ENCODE measurements around the gene PPP4R1. TPM values are rescaled to one million over a fixed set of nuclear protein-coding genes. Genes with fewer than 3 reads are reported as not detected.

Gene PPP4R1
- total RNA-seq, 1 donor from 2014 or later: 164 TPM

DNA sequence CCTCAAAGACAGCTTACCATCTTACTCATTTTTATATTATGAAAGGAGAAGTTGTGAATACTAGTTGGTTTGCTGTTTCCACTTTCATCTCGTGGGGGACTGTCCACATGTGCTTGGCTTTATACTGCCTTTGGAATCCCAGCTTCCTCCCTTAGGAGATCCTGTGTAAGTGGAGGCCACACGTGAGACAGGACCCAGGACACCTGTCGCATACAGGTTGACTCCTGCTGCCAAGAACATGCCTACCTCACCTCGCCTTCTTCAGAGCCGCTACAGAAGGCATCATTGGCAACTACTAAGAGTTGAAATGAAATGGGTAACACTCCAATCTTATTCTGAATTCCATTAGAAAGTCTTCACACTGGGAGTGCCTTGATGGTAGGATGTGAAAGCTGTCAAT, 69.3 kb downstream of the PPP4R1 start:
- no peak for ATAC-seq

DNA sequence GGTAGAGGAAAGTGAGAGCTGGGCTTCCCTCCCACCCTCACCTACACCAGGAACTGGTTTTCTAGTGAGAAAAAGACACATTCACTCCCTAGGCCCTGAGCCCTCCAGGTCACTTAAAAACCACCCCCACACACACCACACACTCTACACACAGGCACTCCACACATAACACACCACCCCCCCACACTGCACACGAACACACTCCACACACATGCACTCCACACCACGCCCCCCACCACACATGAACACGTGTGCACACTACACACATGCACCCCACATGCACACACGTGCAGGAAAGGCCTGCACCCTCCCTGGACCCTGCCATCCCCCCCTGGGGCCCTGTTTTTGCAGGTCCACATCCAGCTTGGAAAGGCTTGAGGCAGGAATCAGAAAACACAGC, 71.4 kb downstream of the PPP4R1 start:
- ATAC-seq: peak; percentile 44

DNA sequence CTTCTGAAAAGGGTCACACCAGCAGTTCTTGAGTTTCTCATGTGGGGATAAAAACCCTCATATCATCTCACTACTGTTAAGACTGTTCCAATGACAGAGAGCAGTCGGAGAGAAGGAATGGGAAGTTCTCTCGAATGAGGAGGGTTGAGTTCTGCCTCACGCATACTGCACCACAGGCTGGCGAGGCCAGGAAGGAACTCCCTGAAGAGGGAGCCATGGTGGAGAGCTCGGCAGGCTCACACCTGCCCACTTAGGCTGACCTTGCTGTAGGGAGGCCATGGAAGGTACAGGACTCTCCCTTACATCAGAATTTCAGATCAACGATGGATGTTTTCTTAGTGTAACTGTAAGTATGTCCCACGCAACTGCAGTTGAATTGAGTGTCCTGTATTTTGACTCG, 74.4 kb downstream of the PPP4R1 start:
- no peak for ATAC-seq

DNA sequence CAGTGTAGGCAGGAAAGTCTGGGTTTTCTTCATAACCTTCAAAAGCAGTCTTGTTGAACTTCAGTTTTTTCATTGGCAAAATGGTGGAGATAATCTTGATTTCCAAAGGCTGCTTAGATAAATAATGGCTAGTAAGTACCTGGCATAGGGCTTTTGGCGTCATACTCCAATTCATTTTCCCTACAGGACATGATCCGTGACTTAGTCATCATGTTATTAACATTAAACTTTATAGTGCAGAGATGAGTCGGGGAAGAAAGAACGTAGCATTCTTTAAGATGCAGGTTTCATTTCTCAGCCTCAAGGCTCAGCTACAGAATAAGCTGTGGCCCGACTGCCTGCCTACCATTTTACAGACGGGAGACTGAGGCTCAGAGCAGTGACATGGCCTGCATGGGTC, 75.1 kb downstream of the PPP4R1 start:
- ATAC-seq: peak; percentile 45

DNA sequence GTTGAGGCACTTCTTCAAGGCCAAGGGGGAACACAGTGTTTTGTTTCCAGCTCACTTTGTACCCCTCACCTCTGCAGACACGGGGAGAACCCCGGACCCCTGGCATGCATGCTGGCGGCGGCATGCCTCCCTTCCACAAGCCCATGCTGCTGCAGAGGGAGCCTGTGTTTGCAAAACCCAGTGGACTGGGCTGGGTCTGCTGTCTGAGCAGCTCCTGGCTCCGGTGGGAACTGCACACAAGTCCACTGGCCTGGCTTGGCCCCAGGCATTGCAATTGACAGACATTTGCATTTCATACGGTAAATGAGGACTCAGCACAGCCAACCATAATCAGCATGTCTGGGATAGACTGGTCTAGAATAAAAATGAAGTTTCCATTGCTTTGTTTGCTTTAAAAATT, 76.7 kb downstream of the PPP4R1 start:
- ATAC-seq: no peak

DNA sequence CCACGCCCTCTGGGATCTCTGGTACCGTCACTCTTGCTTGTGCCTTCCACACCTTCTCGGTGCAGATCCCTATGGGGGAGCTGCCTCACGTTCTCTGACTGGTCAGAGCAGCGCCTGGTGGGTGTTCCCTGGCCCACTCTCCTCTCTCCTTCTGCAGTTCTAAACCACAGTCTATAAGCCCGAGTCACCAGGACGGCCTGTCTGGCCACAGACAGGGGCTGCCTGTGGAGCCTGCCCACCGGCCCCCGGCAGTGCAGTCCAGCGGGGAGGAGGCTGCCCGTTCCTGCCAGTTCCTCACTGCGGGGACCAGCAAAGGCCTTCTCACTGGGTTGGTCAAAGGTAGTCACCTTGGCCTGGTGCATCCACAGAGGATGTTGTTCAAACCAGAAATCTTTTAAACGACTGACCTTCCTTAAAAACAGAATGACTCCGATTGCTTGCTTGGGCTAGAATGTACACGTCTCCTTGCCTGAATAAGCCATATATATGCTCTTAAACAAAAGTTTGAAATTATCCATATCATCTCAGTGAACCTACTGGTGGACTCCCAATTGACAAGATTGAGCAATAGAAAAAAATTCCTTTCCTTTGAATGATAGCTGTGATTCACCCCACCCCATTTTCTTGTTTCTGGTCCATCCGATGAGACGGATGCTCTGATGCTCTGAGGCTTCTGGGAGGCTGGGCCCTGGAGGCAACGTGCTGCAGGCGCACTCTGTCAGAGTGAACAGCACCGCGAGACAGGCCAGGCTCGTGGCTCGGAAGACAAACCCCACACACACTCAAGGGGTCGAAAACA, 77.8 kb downstream of the PPP4R1 start:
- no peak for ATAC-seq

DNA sequence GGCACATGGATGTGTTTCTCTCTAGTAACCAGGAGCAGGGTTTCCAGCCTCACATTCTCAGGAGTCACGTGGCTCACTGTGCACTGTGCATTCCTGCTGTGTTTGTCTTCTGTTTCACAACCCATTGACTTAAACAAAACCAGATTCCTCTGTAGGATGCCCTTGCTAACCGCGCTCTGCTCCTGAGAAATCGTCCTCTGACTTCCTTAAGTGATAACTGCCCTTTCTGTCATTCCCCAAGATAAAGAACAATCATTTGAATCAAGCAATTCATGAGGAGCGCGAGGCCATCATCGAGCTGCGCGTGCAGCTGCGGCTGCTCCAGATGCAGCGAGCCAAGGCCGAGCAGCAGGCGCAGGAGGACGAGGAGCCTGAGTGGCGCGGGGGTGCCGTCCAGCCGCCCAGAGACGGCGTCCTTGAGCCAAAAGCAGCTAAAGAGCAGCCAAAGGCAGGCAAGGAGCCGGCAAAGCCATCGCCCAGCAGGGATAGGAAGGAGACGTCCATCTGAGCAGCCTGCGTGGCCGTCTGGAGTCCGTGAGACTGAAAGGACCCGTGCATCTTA, 78.8 kb downstream of the PPP4R1 start:
- no peak for ATAC-seq

DNA sequence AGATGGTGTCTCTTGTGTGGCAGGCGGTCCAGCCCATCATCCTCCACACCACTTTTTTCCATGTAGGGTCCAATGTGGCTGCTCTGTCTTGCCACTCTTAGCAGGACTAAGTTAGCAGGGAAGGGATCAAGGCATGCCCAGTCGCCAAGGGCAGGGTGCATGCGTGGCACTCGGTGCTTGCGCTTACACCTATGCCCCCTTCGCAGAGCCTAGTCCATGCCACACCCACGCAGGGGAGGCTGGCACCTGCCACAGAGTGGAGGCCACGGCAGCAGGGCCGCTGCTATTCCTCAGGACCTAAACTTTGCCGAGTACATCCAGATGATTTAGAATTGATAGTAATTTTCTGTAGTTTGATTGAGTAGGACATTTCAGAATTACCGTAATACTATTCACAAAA, 79.5 kb downstream of the PPP4R1 start:
- no peak for ATAC-seq

DNA sequence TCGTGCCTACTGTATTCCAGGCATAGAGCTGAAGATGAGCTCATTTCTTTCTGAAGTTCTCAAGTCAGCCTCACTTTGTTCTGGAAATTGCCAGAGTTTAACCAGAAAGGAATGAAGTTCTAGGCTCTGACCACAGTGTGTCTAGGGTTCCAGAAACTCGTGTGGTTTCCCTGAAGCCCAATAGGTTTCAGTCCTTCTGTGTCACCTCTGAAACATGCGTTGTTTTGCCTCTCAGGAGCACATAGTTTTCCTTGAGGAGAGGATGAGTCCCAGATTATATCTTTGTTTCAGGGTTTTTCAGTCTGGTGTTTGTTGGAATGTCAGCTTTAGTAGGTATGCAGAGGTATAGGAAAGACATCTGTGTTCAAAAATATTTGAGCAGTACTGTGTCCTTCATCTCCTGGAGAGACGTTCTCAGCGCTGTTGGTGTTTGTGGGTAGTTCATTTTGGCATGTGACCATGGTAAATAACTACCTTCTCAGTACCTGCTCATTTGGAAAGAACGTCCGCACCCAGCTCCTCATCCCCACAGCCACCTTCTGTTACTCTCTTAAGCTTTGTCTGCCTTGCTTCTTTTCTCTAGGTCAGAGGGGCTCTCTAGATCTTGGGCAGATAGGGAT, 82.5 kb downstream of the PPP4R1 start:
- no peak for ATAC-seq

DNA sequence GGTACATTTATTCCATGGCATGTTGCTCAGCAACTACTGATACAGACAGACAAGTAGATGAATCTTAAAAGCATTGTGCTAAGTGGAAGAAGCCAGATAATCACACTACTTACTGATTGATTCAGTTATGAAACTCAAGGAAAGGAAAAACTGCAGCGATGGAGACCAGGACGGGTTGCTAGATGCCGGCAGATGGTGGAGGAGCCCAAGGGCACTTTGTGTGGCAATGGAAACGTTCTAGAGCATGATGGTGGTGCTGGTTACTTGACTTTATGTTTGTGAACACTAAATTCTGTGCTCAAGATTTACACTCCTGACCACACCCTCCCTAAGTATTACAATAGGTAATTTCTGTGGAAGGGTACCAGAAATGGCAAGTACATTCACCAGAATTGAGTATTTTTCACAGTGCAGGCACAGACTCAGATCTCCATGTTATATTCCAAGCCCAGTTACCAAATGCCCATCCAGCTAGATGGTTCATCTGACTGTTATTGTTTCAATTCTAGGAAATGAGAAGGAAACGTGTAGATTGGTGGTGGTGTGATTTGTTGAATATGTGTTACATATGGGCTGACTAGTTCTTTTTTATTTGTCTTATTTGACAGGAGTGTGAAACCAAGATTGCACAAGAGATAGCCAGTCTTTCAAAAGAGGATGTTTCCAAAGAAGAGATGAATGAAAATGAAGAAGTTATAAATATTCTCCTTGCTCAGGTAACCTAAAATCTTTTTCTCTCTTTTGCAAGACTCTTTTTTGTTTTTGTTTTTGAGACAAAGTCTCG, 83.9 kb downstream of the PPP4R1 start:
- no peak for ATAC-seq

DNA sequence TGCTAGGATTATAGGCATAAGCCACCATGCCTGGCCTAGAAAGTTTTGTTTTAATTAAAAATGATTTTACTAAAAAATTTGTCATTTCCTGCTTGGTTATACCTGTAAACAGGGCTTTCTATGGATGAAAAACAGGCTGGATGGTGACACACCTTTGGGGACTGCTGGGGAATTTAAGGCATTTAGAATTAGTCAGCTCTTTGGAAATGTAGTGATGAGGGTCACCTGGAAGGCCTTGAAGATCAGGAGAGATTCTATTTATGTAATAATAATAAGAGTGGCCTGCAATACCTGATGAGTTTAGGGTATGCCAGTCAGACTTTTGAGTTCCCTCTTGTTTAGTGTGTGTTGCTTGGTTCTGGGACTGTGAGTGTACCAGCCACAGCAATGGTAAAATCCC, 87.9 kb downstream of the PPP4R1 start:
- no peak for ATAC-seq

DNA sequence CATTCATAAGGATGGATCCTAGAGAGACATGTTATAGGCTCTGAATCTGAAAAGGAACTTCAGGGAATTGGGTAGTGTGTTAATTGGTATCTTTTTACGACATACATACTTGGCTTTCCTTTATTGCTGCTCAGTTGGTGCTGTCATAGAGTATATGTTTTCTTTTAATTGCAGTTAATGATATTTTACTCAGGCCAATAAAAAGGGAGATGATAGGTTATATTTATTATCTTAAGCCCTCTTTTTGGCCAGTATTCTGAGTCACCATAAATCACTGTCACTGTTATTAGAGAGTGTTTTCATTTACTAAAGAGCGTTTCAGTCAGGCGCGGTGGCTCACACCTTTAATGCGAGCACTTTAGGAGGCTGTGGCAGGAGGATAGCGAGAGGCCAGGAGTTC, 91.4 kb downstream of the PPP4R1 start:
- no peak for ATAC-seq

DNA sequence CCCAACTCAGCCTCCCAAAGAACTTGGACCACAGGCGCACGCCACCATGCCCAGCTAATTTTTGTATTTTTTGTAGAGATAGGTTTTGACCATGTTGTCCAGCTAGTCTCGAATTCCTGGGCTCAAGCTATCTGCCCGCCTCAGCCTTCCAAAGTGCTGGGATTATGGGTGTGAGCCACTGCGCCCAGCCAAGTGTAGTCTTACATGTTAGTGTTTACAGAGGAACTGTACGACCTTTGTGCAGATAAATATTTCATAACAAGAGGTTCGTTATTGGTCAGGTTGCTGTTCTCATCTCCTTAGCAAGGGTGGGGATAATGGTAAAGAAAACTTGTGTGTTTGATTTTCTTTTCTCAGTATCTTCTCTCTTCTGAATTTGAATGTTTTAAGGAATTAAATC, 92.6 kb downstream of the PPP4R1 start:
- no peak for ATAC-seq

DNA sequence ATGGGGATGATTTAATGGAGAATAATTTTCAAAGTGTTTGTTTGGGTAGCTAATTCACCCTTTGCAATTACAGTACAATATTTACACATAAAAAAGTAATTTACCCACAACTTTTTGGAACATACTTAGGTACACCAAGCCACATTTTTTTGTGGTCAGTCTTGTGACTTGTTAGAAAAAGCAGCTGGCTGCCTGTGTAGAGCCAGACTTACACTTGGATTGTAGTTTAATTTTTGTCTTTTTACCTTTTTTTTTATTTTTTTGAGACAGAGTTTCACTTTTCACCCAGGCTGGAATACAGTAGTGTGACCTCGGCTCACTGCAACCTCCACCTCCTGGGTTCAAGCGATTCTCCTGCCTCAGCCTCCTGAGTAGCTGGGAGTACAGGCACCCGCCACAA, 93.7 kb downstream of the PPP4R1 start:
- ATAC-seq: no peak

DNA sequence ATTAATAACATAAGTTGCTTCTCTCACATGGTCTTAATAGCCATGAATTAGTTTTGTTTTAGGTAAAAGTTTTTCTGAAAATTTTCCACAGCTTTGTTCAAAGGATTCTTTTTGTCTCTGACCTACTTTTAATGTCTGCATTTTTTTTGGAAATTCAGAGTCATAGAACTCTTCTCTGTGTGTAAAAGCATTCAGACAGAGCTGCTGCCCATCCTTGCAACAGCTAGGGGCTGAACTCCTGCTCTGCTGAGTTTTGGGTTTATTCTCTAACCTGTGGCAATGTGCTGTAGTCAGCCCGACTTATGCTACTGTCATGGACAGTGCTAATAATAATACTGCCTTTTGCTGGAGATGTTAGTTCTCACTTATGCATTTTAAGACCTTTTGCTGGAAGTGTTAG, 95.0 kb downstream of the PPP4R1 start:
- ATAC-seq: no peak

DNA sequence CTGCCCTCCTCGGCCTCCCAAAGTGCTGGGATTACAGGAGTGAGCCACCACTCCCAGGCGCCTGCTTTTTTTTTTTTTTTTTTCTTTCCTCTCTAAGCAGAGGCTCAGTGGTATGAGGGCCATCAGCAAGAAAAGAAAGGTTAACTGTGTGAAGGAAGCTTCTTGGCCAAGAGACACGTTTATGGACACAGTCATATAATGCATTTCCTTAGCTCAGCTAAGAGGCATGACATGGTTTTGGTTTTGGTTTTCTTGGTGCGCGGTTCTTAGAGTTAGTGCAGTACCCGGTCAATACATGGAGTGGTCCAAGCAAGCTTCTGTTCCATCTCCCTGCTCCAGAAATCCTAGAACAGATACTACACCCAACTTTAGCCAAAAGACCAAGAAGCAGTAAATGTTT, 96.5 kb downstream of the PPP4R1 start:
- no peak for ATAC-seq

DNA sequence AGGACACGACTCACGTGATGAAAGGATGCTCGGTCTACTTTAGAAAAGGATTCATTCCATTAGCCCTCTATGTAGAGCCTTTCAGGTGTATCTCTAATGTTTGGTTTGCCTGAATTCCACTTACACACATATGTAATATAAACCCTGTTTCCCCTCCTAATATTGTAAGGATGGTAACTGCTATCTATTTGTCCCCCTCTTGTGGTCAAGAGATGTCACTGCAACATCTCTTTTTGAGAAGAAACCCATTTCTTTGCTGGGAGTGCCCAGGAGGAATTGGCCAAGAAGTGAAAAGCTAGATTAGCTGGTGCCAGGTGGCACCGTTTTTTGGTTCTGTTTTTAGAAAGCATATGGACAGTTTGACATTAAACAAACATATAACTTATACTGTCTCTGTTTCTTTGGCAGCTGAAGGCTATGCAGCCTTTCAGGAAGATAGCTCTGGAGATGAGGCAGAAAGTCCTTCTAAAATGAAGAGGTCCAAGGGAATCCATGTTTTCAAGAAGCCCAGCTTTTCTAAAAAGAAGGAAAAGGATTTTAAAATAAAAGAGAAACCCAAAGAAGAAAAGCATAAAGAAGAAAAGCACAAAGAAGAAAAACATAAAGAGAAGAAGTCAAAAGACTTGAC, 97.8 kb downstream of the PPP4R1 start:
- ATAC-seq: peak; percentile 62

DNA sequence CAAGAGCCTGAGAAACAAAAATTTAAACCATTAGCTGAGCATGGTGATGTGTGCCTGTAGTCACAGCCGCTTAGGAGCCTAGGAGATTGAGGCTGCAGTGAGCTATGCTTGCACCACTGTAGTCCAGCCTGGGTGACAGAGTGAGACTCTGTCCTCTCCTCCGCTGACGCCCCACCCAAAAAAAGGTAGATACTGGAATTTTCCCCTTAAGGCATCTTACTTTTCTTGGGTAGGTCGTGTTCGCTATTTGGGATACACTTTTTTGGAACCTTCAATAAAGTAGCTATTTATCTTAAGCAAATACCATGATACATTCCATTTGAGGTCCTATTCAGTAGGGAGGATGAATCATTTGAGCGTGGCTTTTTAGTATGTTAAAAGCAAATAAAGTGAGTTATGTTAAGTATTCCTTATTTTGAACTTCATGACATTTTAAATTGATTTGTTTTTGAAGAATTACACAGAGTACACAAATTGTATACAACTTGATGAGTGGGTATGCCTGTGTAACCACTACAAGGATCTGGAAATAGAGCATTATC, 100.3 kb downstream of the PPP4R1 start:
- no peak for ATAC-seq

DNA sequence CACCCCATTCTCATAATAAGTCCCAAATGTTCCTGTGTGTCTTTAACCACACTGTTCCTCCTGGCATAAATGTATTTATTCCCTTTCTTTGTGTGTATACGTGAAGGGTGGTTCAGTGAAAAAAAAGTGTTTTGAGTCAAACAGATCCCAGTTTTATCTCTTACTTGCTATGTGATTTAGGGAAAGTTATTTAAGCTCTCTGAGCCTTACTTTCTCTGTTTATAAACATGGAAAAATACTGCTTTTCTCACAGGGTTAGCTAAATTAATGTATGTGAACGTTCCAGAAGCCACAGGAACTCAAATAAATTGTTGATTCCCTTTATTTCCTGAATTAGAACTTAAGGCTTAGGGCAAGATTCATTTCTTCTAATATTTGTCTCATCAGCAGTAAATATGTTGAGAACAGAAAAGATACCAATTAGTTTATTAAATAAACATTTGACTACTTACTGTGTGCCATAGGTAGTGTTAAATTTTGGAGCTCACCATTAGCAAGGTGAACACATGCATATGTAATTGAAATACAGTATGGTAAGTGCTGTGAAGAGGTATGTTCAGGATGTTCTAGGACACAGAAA, 105.8 kb downstream of the PPP4R1 start:
- no peak for ATAC-seq

DNA sequence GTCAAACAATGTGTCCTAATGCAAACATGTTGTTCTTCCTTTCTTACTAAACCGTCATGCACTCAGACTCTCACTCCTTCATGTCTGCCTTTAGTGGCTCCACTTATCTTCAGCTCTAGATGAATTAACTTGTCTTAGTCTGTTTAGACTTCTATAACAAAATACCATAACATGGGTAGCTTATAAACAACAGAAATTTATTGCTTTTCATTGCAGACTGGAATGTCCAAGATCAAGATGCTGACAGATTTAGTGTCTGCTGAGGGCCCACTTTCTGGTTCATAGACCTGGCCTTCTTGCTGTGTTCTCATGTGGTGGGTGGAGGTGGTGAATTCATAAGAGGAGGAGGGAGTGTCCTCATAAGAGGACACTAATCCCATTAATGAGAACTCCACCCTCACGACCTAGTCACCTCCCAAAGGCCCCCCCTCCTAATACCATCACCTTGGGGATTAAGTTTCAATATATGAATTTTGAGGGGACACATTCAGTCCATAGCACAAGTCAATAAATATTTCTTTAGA, 106.7 kb downstream of the PPP4R1 start:
- ATAC-seq: peak; percentile 33

DNA sequence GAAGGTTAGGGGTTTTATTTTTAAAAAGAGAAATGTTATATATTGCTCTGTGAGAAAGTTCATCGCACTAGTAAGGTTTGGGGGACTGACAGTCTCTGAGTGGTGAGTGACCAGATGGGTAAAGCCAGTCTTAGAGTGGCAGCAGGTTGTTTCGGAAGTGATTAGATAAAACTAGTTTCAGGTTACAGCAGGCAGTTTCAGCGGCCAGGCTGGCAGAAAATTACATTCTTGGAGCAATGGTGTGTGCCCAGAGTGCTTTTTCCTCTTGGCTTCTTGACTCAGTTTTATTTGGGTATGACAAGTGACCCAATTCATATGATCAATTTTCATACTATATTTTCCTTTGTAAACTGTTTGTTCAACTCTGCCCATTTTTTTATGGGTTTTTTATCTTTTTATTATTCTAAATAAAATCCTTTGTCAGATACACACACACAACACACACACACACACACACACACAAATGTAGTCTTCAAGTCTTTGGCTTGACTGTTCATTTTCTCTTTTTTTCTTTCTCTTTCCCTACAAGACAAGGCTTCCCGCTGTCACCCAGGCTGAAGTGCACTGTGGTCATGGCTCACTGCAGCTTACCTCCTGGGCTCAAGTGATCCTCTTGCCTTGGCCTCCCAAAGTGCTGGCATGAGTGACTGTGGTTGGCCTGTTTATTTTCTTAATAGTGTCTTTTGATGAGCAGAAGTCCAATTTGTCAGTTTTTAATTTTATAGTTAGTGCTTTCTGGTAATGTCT, 108.1 kb downstream of the PPP4R1 start:
- ATAC-seq: no peak

Measured in esophagus mucosa (tissue), 1 donor.